ENCODE data around the gene TLE4. TPM values are rescaled to one million over a fixed set of nuclear protein-coding genes. Genes with fewer than 3 reads are reported as not detected.

TLE4 gene
- polyA plus RNA-seq, 3 donors: 21.0 to 107 (median 21.7) TPM

- Histone ChIP-seq H3K9ac (ENCODE audit: insufficient read depth, low read length, poor library complexity, severe bottlenecking) (no peak overlapping the region), H3K27ac (ENCODE audit: low read depth in 1 of 2, low read length in 2 of 2) (no peak overlapping the region), H3K27me3 (ENCODE audit: control insufficient read depth in 2 of 2, insufficient read depth in 2 of 2, low read length in 2 of 2) (no peaks in the 10 kb centered on the region), H4K20me1 (ENCODE audit: insufficient read depth, low read length) (peaks cover 70% of the 10 kb centered on the region), H3K4me2 (replicated peaks; ENCODE audit: extremely low read depth, low read length, poor library complexity, severe bottlenecking) (no peak overlapping the region), H3K79me2 (ENCODE audit: insufficient read depth, low read length) (peaks cover 98% of the 10 kb centered on the region), H3K36me3 (replicated peaks in 1 of 2; ENCODE audit: control insufficient read depth in 1 of 2, insufficient read depth in 2 of 2, low read length in 2 of 2) (peaks cover 0 to 27% of the 10 kb centered on the region in 2 donors), H2AFZ (ENCODE audit: insufficient read depth, low read depth, low read length, poor library complexity, severe bottlenecking) (no peak overlapping the region), H3K4me3 (replicated peaks in 1 of 3; ENCODE audit: low read depth in 2 of 3, low read length in 3 of 3) (no peak overlapping the region), H3K9me3 (replicated peaks in 1 of 2; ENCODE audit: control insufficient read depth in 1 of 2, insufficient read depth in 1 of 2, low read length in 2 of 2) (no peaks in the 10 kb centered on the region), H3K4me1 (ENCODE audit: control insufficient read depth in 1 of 2, insufficient read depth in 2 of 2, low read length in 2 of 2) (peaks cover 10 to 29% of the 10 kb centered on the region in 2 donors)
- Mint-ChIP-seq H3K27me3 (ENCODE audit: low read depth in 3 of 3) (no peaks in the 10 kb centered on the region), H3K4me1 (peaks cover 37% of the 10 kb centered on the region), H3K36me3 (peaks cover 32 to 54% of the 10 kb centered on the region in 2 donors), H3K4me3 (no peak overlapping the region), H3K9me3 (no peaks in the 10 kb centered on the region), H3K27ac (no peak overlapping the region)
- no CpG with 5 or more reads among the region's 5 CpGs for WGBS (ENCODE audit: insufficient coverage)
- DNase-seq: no peak
- intact Hi-C loops (cut with micrococcal nuclease): no loop called here
- TF ChIP-seq CTCF (IDR thresholded peaks at IDR 0.05): no peak
Observed at GRCh38 chr9:79630521-79631403, 59.0 kb downstream of the TLE4 start.

- Mint-ChIP-seq H3K4me3 (no peak overlapping the region), H3K36me3 (peaks cover 41 to 55% of the 10 kb centered on the region in 2 donors), H3K4me1 (peaks cover 41% of the 10 kb centered on the region), H3K27me3 (ENCODE audit: low read depth in 3 of 3) (peaks cover 0 to 1% (median 0%) of the 10 kb centered on the region in 3 donors), H3K9me3 (no peaks in the 10 kb centered on the region), H3K27ac (peak overlapping the region in 3 of 7 donors; percentile 7 to 39 (median 15))
- Histone ChIP-seq H3K4me3 (replicated peaks in 1 of 3; ENCODE audit: low read depth in 2 of 3, low read length in 3 of 3) (no peak overlapping the region), H3K79me2 (ENCODE audit: insufficient read depth, low read length) (peaks cover 99% of the 10 kb centered on the region), H3K36me3 (replicated peaks in 1 of 2; ENCODE audit: control insufficient read depth in 1 of 2, insufficient read depth in 2 of 2, low read length in 2 of 2) (peaks cover 0 to 35% of the 10 kb centered on the region in 2 donors), H3K27me3 (ENCODE audit: control insufficient read depth in 2 of 2, insufficient read depth in 2 of 2, low read length in 2 of 2) (no peaks in the 10 kb centered on the region), H3K4me1 (ENCODE audit: control insufficient read depth in 1 of 2, insufficient read depth in 2 of 2, low read length in 2 of 2) (peaks cover 10 to 26% of the 10 kb centered on the region in 2 donors), H3K4me2 (replicated peaks; ENCODE audit: extremely low read depth, low read length, poor library complexity, severe bottlenecking) (no peak overlapping the region), H2AFZ (ENCODE audit: insufficient read depth, low read depth, low read length, poor library complexity, severe bottlenecking) (no peak overlapping the region), H3K9me3 (replicated peaks in 1 of 2; ENCODE audit: control insufficient read depth in 1 of 2, insufficient read depth in 1 of 2, low read length in 2 of 2) (no peaks in the 10 kb centered on the region), H4K20me1 (ENCODE audit: insufficient read depth, low read length) (peaks cover 75% of the 10 kb centered on the region), H3K27ac (ENCODE audit: low read depth in 1 of 2, low read length in 2 of 2) (peak overlapping the region in 1 of 2 donors; percentile 10), H3K9ac (ENCODE audit: insufficient read depth, low read length, poor library complexity, severe bottlenecking) (no peak overlapping the region)
- intact Hi-C loops (cut with micrococcal nuclease): no loop called here
- TF ChIP-seq CTCF (IDR thresholded peaks at IDR 0.05): no peak
- 100% methylated on average over 1 of the region's 5 CpGs for WGBS (ENCODE audit: insufficient coverage)
- DNase-seq: no peak
Observed at GRCh38 chr9:79632060-79632459, 60.3 kb downstream of the TLE4 start.

Data from CD14-positive monocyte (primary cell).